ENCODE results near the gene SYNM.

DNA sequence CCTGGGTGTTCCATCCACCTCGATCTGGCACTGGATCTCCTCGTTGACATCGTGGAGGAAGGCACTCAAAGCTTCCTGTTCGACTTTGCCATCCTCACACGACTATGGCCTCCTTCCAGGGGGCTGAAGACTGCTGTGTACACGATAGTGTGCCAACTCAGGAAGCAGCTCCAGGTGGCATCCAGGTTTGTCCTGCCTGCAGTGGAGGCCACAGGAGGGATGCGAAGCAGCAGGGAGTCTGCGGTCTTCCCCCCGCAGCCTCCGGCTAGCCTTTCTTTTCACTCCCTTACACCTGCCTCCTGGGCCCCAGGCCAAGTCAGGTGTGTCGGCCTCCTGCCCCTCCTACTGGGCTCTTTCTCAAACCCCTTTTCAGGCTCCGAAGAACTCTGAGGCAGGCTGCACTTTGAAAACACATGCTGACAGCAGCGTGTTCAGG, 32.2 kb downstream of the SYNM start:
- TF ChIP-seq YY1 (IDR thresholded peaks at IDR 0.05; ENCODE audit: insufficient read depth, insufficient read length) (no peak), ZNF274 (IDR thresholded peaks at IDR 0.05; ENCODE audit: low read depth, low read length) (no peak), SUZ12 (IDR thresholded peaks at IDR 0.05; ENCODE audit: extremely low read depth, insufficient read depth, insufficient read length) (no peak)

Measured in NT2/D1 (cell line).